ENCODE results near the gene IGSF9. TPM values are rescaled to one million over a fixed set of nuclear protein-coding genes. Genes with fewer than 3 reads are reported as not detected.

The IGSF9 gene
- total RNA-seq, 1 donor from 2014 or later, result 36.4 TPM

DNA sequence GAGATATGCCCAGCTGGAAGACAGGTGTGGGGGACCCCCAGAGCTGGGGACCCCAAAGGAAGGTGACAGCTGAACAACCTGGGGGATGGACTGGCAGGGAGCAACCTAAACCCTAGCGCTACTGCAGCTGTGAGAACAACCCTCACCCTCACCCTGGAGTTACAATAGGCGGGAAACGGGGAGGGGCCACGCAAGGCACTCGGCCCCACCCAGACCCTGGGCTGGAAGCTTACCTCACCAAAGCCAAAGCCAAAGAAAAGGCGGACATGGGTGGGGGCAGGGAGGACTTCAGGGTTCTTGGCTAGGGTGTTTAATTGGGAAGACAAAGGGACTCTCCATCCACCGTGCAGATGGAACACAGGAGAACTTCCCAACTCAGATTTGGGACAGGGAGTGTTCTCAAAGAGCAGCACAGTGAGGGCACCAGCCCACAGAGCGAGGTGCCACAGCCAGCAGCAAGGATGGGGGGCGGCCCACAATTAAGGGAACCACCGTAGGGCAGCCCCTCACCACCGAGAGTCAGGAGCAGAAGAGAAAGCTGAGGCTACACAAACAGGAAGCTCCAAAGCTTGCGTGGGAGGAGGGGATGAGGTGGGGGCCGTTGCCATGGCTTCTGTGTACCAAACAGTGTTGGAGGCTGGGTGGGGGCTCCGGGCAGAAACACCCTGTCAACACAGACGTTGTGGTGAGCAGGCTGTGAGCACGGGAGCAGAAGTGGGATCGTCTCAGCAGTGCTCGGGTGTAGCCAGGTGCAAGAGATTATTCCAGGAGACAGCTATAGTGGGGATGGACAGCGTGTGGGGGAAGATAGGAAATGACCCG lies 22.0 kb downstream of the IGSF9 start:
- Mint-ChIP-seq H3K27ac (peak overlapping the region; percentile 96), H3K27me3 (no peaks in the 10 kb centered on the region), H3K4me3 (peak overlapping the region; percentile 94), H3K4me1 (ENCODE audit: unreplicated experiment) (peaks cover 34% of the 10 kb centered on the region), H3K9me3 (no peaks in the 10 kb centered on the region), H3K36me3 (peaks cover 3% of the 10 kb centered on the region)
- no peak for DNase-seq (ENCODE audit: extremely low spot score, unreplicated experiment)
- TF ChIP-seq, protein P1, sequence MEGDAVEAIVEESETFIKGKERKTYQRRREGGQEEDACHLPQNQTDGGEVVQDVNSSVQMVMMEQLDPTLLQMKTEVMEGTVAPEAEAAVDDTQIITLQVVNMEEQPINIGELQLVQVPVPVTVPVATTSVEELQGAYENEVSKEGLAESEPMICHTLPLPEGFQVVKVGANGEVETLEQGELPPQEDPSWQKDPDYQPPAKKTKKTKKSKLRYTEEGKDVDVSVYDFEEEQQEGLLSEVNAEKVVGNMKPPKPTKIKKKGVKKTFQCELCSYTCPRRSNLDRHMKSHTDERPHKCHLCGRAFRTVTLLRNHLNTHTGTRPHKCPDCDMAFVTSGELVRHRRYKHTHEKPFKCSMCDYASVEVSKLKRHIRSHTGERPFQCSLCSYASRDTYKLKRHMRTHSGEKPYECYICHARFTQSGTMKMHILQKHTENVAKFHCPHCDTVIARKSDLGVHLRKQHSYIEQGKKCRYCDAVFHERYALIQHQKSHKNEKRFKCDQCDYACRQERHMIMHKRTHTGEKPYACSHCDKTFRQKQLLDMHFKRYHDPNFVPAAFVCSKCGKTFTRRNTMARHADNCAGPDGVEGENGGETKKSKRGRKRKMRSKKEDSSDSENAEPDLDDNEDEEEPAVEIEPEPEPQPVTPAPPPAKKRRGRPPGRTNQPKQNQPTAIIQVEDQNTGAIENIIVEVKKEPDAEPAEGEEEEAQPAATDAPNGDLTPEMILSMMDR (conservative IDR thresholded peaks at IDR 0.05), result no peak

DNA sequence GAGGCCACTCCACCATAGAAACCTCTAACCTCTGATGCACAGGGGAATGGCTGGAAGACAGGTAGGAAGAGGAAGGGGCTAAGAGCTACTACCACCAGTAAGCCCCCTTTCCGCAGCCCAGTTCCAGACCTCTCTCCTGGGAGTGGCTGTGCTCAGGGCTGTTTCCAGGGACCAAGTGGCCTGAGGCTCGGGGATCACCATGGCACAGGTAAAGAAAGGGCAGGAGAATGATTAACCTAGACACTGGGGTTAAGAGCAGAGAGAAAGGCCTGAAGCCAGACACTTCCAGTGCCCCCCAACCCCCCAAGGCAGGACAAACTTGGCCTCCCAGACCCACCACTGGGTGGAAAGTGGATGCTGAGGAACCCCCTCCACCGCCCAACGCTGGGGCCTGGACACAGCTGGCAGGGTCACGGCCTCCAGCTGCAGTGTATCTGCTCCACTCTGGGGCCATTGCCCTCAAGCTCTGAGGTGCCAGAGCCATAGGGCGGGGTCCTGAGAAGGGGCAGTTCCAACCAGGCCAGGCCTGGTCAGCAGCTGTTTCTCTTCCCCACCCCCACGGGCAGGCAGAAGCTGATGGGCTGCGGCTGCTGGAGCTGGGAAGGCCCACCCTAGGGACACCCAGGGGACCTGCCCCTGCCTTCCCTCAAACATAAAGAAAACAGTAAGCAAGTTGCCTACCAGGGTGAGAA lies 22.8 kb downstream of the IGSF9 start:
- DNase-seq (ENCODE audit: extremely low spot score, unreplicated experiment), result no peak
- Mint-ChIP-seq H3K27ac (peak overlapping the region; percentile 96), H3K4me1 (ENCODE audit: unreplicated experiment) (peaks cover 41% of the 10 kb centered on the region), H3K27me3 (no peaks in the 10 kb centered on the region), H3K4me3 (peak overlapping the region; percentile 94), H3K36me3 (peaks cover 5% of the 10 kb centered on the region), H3K9me3 (no peaks in the 10 kb centered on the region)
- TF ChIP-seq, protein P1 (conservative IDR thresholded peaks at IDR 0.05), result no peak

DNA sequence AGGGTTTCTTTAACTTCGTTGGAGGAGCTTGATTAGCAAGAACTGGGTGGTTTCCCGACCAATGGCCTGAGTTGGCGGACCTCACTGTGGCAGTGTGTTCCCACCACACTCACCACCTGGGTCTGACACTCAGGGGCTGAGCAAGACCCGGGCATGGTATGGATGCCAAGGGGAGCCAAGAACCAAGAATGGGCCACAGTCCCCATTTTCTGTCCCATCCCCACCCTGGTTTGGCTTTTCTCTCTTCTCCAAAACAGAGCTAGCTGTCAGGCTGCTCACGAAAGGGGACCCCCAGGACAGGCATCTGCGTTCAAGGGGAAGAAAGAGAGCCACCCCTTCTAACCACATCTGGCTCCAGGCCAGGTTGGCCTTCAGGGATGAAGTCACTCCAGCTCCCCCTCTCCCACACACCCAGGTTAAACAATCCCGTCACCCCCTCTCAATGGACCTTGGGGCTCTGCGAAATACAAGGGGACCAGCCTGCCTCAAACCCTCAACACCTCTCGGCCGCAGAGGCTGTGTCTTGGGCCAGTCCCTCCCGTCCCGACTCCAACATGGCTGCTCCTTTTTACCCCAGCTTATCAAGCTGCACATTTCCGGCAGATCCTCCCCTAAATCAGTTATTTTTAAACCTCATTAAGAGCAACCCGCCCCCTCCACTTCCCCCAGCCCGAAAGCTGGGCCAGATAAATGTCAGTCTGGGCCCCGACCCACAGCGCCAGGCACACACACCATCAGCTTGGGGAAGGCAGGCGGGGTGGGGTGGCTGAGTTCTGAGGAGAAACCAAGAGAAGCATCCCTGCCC lies 23.5 kb downstream of the IGSF9 start:
- Mint-ChIP-seq H3K27ac (peak overlapping the region; percentile 65), H3K4me1 (ENCODE audit: unreplicated experiment) (peaks cover 45% of the 10 kb centered on the region), H3K9me3 (no peaks in the 10 kb centered on the region), H3K36me3 (peaks cover 8% of the 10 kb centered on the region), H3K4me3 (peak overlapping the region; percentile 94), H3K27me3 (no peaks in the 10 kb centered on the region)
- TF ChIP-seq, protein P1 (conservative IDR thresholded peaks at IDR 0.05), result no peak
- no peak for DNase-seq (ENCODE audit: extremely low spot score, unreplicated experiment)

DNA sequence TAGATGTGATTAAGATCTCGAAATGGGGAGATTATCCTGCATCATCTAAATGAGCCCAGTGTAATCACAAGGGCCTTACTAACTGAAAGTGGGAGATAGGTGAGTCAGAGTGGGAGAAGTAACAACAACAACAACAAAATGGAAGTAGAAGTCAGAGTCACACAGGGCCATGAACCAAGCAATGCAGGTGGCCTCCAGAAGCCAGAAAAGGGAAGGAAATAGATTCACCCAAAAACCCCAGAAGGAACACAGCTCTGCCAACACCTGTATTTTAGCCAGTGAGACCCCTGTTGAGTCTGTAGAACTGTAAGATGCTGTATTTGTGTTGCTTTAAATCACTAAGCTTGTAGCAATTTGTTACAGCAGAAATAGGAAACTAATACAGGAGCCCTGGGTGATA lies 24.2 kb downstream of the IGSF9 start:
- no peaks in the 10 kb centered on the region for H3K9me3 Mint-ChIP-seq
- H3K4me1 Mint-ChIP-seq (ENCODE audit: unreplicated experiment), result peaks cover 47% of the 10 kb centered on the region
- H3K36me3 Mint-ChIP-seq, result peaks cover 10% of the 10 kb centered on the region
- TF ChIP-seq, protein P1 (conservative IDR thresholded peaks at IDR 0.05), result no peak
- H3K4me3 Mint-ChIP-seq, result peak overlapping the region; percentile 42
- no peak overlapping the region for H3K27ac Mint-ChIP-seq
- DNase-seq (ENCODE audit: extremely low spot score, unreplicated experiment), result no peak
- no peaks in the 10 kb centered on the region for H3K27me3 Mint-ChIP-seq

DNA sequence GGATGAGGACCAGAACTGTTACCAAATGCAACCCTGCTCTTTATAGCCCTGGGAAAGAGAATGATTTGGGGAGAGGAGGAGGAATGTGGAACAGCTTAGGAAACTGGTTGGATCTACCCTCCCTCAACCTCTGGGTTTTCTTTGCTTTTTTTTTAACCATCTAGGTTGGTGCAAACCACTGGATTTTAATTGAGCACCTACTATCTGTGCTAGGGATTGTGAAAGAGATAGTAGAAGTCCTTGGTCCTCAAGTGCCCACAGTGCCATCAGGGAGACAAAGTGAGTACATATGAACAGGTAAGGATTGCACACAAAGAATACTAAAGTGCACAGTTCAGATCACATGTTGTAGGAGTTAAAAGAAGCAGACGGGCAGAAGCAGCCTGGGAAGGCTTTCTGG lies 24.8 kb downstream of the IGSF9 start:
- Mint-ChIP-seq H3K4me1 (ENCODE audit: unreplicated experiment) (peaks cover 49% of the 10 kb centered on the region), H3K4me3 (peak overlapping the region; percentile 10), H3K36me3 (peaks cover 11% of the 10 kb centered on the region), H3K27ac (no peak overlapping the region), H3K9me3 (no peaks in the 10 kb centered on the region), H3K27me3 (no peaks in the 10 kb centered on the region)
- no peak for DNase-seq (ENCODE audit: extremely low spot score, unreplicated experiment)
- TF ChIP-seq, protein P1 (conservative IDR thresholded peaks at IDR 0.05), result no peak
